ENCODE data around the gene CYP2W1.
A peak's percentile ranks its signal among the peaks of the same experiment; 100 is the strongest.
"Not testable (repeated sequence)": the region's sequence is repeated elsewhere in the genome, so short reads cannot be mapped to it uniquely, and the experiment has no call there.

The CYP2W1 gene

GRCh38 chr7:1002445-1002844, 19.5 kb downstream of the CYP2W1 start:
- H3K4me1 Mint-ChIP-seq; ATAC-seq; H3K27me3 Mint-ChIP-seq; H3K27ac Mint-ChIP-seq; DNase-seq; H3K4me3 Mint-ChIP-seq; H3K36me3 Mint-ChIP-seq (ENCODE audit: low read depth); H3K9me3 Mint-ChIP-seq: not testable (repeated sequence)

- no peaks in the 10 kb centered on the region for H3K9me3 Mint-ChIP-seq
- no peak overlapping the region for H3K4me3 Mint-ChIP-seq
- no peak overlapping the region for H3K27ac Mint-ChIP-seq
- H3K27me3 Mint-ChIP-seq: no peaks in the 10 kb centered on the region
- ATAC-seq: peak; percentile 13
- no peak for DNase-seq
- H3K4me1 Mint-ChIP-seq: no peaks in the 10 kb centered on the region
- peaks cover 4% of the 10 kb centered on the region for H3K36me3 Mint-ChIP-seq (ENCODE audit: low read depth)
Measured at GRCh38 chr7:1004018-1004852, 21.3 kb downstream of the CYP2W1 start.

DNA sequence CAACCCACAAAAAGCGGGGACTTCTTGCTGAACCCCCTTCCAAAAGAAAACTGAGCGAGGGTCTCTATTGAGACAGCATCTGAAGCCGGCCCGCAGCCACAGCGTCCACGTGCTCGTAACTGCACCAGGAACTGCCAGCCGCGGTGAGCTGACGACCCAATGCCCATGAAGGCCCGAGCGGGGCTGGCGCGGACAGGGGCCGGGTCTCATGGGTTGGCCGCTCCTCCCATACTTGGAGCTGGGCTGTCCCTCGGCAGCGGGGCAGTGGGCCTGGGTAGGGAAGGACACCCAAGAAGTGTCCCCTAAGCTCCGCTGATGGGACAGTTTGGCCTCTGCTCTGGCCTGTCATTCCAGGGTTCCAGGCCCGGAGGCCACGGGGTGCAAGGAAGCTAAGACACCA, 22.3 kb downstream of the CYP2W1 start:
- no peak for ATAC-seq
- no peak overlapping the region for H3K27ac Mint-ChIP-seq

GRCh38 chr7:1007901-1008300, 24.9 kb downstream of the CYP2W1 start:
- ATAC-seq (no peak), DNase-seq (no peak)
- H3K36me3 Mint-ChIP-seq (ENCODE audit: low read depth): peaks cover 4% of the 10 kb centered on the region
- H3K4me3 Mint-ChIP-seq: no peak overlapping the region
- no peaks in the 10 kb centered on the region for H3K9me3 Mint-ChIP-seq
- no peak overlapping the region for H3K27ac Mint-ChIP-seq
- no peaks in the 10 kb centered on the region for H3K27me3 Mint-ChIP-seq
- peaks cover 6% of the 10 kb centered on the region for H3K4me1 Mint-ChIP-seq

More for the DNA sequence above, 22.3 kb downstream of the CYP2W1 start:
- Mint-ChIP-seq H3K9me3 (no peaks in the 10 kb centered on the region), H3K4me1 (no peaks in the 10 kb centered on the region), H3K4me3 (no peak overlapping the region), H3K36me3 (ENCODE audit: low read depth) (peaks cover 4% of the 10 kb centered on the region), H3K27me3 (no peaks in the 10 kb centered on the region)
- DNase-seq: no peak

DNA sequence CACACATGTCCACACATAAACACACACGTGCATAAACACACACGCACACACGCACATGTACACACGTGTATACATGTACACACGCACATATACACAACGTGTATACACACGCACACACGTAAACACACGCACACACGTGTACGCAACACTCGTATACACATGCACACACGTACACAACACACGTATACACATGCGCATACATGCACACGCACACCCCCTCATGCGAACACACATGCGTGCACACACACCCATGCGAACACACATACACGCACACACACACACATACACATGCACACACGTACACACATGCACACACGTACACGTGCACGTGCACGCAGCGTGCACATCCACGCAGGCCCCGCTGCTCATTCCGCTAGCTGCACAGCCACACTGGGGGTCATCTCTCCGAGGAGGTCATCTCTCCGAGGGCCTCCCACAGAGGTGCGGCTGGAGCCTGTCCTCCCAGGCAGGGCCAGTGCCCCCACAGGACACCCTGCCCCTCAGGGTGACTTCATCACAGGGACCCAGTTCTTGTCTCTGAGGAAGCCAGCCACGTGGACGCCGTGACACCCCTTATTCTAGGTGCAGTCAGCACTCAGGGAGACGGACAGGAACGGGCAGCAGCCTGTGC, 25.9 kb downstream of the CYP2W1 start:
- no peak for ATAC-seq
- Mint-ChIP-seq H3K9me3 (no peaks in the 10 kb centered on the region), H3K27ac (no peak overlapping the region), H3K4me3 (no peak overlapping the region), H3K4me1 (peaks cover 6% of the 10 kb centered on the region), H3K27me3 (no peaks in the 10 kb centered on the region), H3K36me3 (ENCODE audit: low read depth) (peaks cover 4% of the 10 kb centered on the region)
- no peak for DNase-seq

DNA sequence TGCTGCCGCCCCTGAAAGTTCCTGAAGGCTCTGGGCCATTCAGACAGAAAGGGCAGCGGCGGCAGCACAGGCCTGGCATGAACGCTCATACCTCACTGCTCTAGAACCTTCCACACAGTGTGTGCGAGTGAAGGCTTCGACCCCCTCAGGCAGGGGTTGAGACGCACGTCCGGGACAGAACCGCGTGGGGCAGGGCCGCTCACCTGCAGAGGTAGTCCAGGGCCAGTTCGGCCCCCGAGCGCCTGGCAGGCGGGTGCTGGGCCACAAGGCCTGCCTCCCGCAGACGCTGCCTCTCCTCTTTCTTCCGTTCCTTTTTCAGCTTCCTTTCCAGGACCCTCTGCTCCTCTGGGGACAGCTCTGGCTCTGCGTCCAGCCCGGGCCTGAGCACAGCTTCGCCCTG, 26.8 kb downstream of the CYP2W1 start:
- Mint-ChIP-seq H3K4me3 (no peak overlapping the region), H3K9me3 (no peaks in the 10 kb centered on the region), H3K27me3 (no peaks in the 10 kb centered on the region), H3K27ac (no peak overlapping the region), H3K36me3 (ENCODE audit: low read depth) (peaks cover 4% of the 10 kb centered on the region), H3K4me1 (peaks cover 6% of the 10 kb centered on the region)
- ATAC-seq (no peak), DNase-seq (no peak)

DNA sequence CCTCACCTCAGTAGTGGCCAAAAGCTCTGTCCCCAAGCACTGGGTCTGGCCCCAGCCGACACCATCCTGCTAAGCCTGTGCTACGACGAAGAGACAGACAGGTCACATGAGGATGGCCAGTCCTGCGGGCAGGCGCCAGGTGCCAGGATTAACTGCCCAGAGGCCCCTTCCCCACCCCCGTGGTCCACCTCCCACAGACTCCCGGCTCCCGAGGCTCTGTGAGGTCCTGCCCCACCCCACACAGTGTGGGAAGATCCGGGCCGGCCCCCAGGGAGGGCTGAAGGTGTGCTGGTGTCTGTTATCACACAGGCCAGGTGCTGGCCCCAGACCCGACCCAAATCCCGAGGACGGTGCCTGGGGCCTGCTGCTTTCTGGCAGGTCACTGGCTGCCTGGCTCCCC, 27.2 kb downstream of the CYP2W1 start:
- DNase-seq (no peak), ATAC-seq (no peak)
- no peaks in the 10 kb centered on the region for H3K27me3 Mint-ChIP-seq
- peaks cover 4% of the 10 kb centered on the region for H3K36me3 Mint-ChIP-seq (ENCODE audit: low read depth)
- no peak overlapping the region for H3K4me3 Mint-ChIP-seq
- no peaks in the 10 kb centered on the region for H3K9me3 Mint-ChIP-seq
- H3K4me1 Mint-ChIP-seq: peaks cover 6% of the 10 kb centered on the region
- no peak overlapping the region for H3K27ac Mint-ChIP-seq

- H3K4me3 Mint-ChIP-seq: no peak overlapping the region
- H3K27ac Mint-ChIP-seq: no peak overlapping the region
Measured at GRCh38 chr7:1011297-1012003, 28.5 kb downstream of the CYP2W1 start.

DNA sequence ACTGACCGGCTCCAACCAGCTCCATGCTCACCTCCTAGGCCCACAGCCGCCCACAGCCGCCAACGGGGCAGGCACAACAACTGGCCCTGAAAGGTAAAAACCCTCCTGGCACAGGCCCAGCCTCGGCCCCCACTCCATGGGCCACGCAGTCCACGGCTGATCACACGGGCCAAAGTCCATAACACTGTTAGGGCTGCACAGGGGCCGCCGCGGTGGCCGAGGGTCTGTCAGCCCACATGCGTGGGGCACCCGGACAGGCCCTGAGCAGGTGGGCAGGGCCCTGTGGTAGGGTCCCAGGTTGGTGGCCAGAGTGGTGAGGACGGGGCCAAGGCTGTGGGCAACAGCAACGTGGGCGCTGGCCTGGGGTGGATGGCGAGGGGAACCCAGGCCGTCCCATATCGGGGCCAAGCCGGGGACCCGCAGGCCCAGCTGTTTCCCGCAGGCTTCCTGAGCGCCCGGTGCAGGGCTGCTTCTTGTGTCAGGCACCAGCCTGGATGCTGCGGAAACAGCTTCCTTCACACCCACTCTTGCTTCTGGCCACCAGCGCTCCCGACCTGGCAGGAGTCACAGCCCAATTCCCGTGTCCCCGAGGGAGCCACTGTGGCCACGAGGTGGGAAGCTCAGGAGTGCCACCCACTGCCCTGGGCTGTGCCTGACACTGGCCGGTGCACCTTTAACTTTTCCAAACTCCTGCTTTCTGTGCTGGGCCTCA, 29.2 kb downstream of the CYP2W1 start:
- H3K4me3 Mint-ChIP-seq: no peak overlapping the region
- H3K27ac Mint-ChIP-seq: no peak overlapping the region
- no peaks in the 10 kb centered on the region for H3K27me3 Mint-ChIP-seq
- no peak for DNase-seq
- peaks cover 4% of the 10 kb centered on the region for H3K36me3 Mint-ChIP-seq (ENCODE audit: low read depth)
- no peaks in the 10 kb centered on the region for H3K9me3 Mint-ChIP-seq
- H3K4me1 Mint-ChIP-seq: peaks cover 6% of the 10 kb centered on the region
- no peak for ATAC-seq

More at GRCh38 chr7:1011297-1012003, 28.5 kb downstream of the CYP2W1 start:
- H3K9me3 Mint-ChIP-seq: no peaks in the 10 kb centered on the region
- H3K4me1 Mint-ChIP-seq: peaks cover 6% of the 10 kb centered on the region
- no peaks in the 10 kb centered on the region for H3K27me3 Mint-ChIP-seq
- peak; percentile 13 for ATAC-seq
- DNase-seq: no peak
- peaks cover 4% of the 10 kb centered on the region for H3K36me3 Mint-ChIP-seq (ENCODE audit: low read depth)

- ATAC-seq (no peak), DNase-seq (no peak)
- Mint-ChIP-seq H3K9me3 (no peaks in the 10 kb centered on the region), H3K27ac (no peak overlapping the region), H3K36me3 (ENCODE audit: low read depth) (peaks cover 4% of the 10 kb centered on the region), H3K4me1 (peaks cover 6% of the 10 kb centered on the region), H3K27me3 (no peaks in the 10 kb centered on the region), H3K4me3 (no peak overlapping the region)
Measured at GRCh38 chr7:1012716-1013095, 29.7 kb downstream of the CYP2W1 start.

GRCh38 chr7:1013581-1013980, 30.6 kb downstream of the CYP2W1 start:
- no peak overlapping the region for H3K27ac Mint-ChIP-seq
- H3K4me3 Mint-ChIP-seq: no peak overlapping the region
- DNase-seq: no peak
- no peak for ATAC-seq
- peaks cover 4% of the 10 kb centered on the region for H3K36me3 Mint-ChIP-seq (ENCODE audit: low read depth)
- H3K27me3 Mint-ChIP-seq: no peaks in the 10 kb centered on the region
- no peaks in the 10 kb centered on the region for H3K9me3 Mint-ChIP-seq
- peaks cover 10% of the 10 kb centered on the region for H3K4me1 Mint-ChIP-seq

- Mint-ChIP-seq H3K36me3 (ENCODE audit: low read depth) (peaks cover 2% of the 10 kb centered on the region), H3K27ac (no peak overlapping the region), H3K4me1 (peaks cover 10% of the 10 kb centered on the region), H3K4me3 (no peak overlapping the region), H3K27me3 (no peaks in the 10 kb centered on the region), H3K9me3 (no peaks in the 10 kb centered on the region)
- DNase-seq (no peak), ATAC-seq (no peak)
Measured at GRCh38 chr7:1014681-1015080, 31.7 kb downstream of the CYP2W1 start.

- H3K36me3 Mint-ChIP-seq (ENCODE audit: low read depth): peaks cover 2% of the 10 kb centered on the region
- ATAC-seq (no peak), DNase-seq (no peak)
- H3K9me3 Mint-ChIP-seq: no peaks in the 10 kb centered on the region
- H3K27ac Mint-ChIP-seq: no peak overlapping the region
- H3K4me1 Mint-ChIP-seq: peaks cover 10% of the 10 kb centered on the region
- H3K27me3 Mint-ChIP-seq: no peaks in the 10 kb centered on the region
- no peak overlapping the region for H3K4me3 Mint-ChIP-seq
Measured at GRCh38 chr7:1015196-1016121, 32.5 kb downstream of the CYP2W1 start.

Measured in activated naive CD8-positive, alpha-beta T cell treated with anti-CD3 and anti-CD28 coated beads, Interleukin-2, amount 50 U/mL, for 24 hours (primary cell).